NCI-H2196 treated with DMSO at 0.1 percent for 48 hours (cell line): ENCODE data around the gene BDP1.
A peak's percentile ranks its signal among the peaks of the same experiment; 100 is the strongest.
"Not testable (repeated sequence)": the region's sequence is repeated elsewhere in the genome, so short reads cannot be mapped to it uniquely, and the experiment has no call there.

Experiments
- DNase-seq: peaks from one replicate; lab custom pipeline; 2025; ENCODE audit not compliant: unreplicated experiment; lab: John Stamatoyannopoulos, UW

The BDP1 gene, protein sequence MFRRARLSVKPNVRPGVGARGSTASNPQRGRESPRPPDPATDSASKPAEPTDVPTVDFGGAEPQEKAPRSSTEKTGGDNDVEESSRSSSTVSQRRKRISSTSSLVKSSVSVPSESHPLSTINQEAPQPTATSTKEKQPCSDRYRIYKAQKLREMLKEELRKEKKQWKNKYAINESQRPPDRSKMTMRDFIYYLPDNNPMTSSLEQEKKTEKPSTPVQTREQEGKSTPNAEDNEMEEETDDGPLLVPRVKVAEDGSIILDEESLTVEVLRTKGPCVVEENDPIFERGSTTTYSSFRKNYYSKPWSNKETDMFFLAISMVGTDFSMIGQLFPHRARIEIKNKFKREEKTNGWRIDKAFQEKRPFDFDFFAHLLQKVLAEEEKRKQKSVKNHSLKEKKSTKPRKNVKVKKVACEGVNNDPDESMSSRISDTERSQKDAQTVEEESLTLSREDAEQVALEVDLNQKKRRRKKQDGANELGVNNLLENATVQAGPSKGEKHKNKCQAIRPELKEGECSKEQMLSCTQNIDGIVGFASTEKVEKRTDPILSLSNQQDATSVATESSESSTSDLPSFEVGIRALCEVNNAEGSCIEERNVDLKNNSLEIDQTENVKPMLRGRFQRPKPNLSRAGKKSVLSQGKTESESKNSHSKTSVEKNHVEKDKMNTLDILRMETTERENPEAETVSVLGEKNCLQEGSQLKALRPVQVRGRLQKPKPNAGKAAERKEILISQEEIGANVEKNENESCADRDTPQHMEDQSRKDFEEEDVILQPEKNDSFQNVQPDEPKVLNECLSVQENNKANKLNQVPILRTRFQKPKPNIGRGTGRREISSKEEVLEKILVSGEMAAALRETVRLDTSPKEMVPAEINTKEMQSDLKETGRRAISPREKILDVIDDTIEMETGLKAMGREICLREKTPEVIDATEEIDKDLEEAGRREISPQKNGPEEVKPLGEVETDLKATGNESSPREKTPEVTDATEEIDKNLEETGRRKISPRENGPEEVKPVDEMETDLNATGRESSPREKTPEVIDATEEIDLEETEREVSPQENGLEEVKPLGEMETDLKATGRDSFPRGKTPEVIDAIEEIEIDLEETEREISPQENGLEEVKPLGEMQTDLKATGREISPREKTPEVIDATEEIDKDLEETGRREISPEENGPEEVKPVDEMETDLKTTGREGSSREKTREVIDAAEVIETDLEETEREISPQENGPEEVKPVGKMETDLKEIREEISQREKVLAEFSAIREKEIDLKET (N-terminal part only)

DNA sequence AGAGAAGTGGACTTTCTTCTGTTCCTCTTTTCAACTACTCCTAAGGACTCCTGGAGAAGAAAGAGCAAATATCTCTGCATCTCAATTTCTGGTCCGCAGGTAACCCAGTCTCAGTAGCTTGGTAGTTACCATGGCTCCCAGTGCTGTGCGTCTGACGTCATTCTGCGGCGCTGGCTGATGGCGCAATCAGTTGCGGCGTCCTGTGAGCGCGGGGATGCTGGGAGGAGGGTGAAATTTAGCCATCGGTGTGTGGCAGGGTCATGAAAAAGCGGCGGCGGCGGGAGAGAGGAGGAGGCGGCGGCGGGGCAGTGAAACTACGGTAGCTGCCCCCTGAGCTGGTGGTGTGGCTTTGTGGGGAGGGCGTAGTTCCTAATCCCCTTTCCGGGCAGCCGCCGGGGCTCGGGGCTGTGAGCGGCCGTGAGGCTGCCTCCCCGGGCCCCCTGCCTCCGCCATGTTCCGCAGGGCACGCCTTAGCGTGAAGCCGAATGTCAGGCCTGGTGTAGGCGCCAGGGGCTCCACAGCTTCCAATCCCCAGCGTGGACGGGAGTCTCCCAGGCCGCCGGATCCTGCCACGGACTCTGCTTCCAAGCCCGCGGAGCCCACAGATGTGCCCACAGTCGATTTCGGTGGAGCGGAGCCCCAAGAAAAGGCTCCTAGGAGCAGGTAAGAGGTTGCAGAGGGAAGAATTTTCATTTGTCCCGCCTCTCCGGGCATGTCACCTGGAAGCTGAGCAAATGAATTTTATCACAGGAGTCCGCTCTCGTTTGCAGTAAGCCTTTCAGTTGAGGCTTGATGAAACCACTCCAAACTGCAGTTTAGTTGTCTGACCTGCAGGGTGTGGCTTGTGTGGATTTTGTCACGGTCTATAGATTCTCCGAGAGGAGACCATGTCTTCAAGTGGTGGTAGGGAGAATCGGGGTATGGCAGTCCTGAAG is at the start of gene BDP1:
Gene BDP1, plus strand, starts transcription at position 225 of the 935 bp plus-strand sequence. Its CDS starts 227 bp downstream, at position 452.
- DNase-seq = peak; percentile 57

DNA sequence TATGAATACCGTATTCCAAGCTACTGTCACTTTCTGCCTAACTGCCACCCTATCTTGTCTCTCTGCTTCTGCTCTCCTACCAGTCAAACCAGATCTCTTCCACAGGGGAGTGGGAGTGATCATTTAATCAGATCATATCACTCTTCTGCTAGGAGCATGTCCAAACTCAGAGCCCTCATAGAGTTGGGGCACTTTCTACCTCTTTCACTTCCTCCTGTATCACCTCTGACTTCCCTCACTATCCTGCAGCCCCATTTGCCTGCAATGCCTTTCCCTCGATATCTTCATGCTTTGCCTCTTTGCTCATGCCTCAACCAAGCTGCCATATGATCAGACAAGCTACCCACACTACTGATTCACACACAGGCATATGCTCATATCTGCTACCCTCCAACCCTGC is 45.4 kb upstream of the BDP1 start:
- not testable (repeated sequence) for DNase-seq

DNA sequence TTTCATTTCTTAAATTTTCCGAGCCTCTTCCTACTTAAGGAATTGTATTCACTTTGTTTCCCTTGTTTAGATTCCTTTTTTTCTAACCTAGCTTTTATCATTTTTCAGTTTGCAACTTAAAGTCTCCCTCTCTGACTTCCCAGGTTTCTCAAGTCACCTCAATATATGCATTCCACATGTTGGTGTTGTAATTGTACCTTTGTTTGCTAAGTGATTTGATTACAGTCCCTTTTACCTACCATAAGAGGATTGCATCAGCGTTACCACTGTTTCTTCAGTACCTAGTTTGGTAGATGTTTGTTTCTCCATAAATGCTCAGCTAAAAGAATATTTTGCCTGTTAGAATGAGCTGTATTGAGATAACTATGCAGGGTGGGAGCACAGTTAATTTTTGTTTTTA is 39.8 kb upstream of the BDP1 start:
- not testable (repeated sequence) for DNase-seq

DNA sequence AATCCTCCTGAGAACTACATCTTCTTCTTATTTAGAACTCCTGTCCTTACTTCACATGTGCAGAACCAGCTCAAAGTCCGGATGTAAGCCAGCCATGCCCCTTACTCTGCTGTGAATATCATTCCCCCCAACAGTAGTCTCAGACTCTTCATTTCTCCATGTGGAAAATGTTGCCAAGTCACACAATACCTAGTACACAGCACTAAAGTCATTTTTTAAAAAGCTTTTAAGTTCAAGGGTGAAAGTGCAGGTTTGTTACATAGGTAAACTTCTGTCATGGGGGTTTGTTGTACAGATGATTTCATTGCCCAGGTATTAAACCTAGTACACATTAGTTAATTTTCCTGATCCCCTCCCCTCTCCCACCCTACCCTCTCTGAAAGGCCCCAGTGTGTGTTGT is 37.4 kb upstream of the BDP1 start:
- DNase-seq = not testable (repeated sequence)

DNA sequence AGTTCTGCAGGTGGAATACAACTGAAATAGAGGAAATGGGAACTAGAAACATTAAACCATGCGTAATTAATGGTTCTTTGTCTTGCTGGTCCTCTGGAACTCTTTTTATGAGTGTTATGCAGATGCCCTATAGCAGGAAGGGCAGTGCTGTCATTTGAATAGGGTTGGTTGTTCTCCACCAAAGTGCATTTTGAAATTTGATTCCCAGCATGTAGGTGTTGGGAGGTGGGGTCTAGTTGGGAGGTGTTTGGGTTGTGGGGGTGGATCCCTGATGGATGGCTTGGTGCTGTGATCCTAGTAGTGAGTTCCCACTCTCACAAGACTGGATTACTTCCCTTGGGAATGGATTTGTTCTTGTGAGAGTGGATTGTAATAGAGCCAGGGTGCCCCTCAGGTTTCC is 34.2 kb upstream of the BDP1 start:
- not testable (repeated sequence) for DNase-seq

DNA sequence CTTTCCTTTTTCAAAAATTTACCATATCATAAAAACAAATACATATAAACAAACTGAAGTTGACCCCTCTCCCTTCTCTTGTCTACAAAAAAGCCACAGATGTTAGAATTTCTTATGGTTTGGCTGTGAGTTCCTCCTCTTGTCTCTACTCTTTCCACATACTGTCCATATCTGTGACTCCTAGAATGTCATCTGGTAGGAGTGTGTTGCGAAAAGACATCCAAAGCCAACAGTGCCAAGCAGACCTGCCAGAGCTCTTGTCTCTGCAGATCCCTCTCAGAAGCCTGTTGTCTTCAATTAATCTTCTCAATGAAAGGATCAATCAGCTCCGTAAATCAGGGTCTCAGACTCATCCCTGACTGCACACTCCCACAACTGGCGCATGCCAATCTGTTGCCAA is 31.6 kb upstream of the BDP1 start:
- DNase-seq = not testable (repeated sequence)

DNA sequence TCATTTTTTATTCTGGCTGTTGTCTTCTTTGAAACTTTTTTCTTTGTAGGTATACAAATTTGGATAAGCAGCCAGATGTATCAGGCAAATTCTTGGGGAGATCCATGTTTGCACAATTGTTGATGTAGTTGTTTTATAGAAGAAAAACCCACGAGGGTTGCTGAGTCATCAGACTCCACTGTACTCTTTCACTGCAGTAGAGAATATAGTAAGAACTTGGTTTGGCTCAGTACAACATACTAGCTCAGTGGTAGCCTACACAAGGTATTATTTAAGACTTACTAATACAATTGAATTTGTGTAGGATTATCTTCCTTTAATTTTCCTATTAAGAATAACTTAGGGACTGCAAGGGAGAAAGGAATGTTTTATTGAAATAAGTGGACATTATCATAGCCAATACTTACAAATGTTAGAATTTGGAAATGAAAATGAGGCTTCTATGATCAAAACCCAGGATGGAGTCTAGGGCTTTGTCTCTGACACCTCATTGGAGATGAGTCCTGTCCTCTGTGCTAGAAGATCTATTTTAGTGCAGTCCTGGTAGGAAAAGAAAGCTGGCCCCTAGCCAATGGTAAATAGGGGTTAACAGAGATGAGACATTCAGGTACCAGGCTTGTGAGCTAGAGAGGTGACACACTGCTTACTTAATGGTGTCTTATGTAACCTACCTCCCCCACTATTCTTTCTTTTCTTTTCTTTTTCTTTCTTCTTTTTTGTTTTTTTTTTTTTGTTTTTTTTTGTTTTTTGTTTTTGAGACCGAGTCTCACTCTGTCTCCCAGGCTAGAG is 28.6 kb upstream of the BDP1 start:
- DNase-seq = not testable (repeated sequence)

DNA sequence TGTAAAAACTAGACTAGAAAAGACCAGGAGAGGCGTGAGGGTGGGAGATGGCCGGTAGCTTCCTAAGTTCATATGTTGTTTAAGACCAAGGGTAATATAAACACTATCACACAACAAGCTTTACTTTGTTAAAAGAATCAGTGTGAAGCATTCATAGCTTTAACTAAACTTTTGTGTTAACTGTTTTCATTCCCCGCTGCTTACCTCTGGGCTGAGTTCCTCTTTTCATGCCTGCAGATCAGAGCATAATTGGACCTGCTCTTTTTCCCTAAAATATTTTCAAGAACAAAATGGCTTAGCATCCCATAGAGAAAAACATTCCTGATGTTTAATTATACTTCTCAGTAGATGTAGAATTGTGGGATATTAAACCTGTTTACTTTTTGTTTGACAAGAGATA is 23.0 kb upstream of the BDP1 start:
- not testable (repeated sequence) for DNase-seq

DNA sequence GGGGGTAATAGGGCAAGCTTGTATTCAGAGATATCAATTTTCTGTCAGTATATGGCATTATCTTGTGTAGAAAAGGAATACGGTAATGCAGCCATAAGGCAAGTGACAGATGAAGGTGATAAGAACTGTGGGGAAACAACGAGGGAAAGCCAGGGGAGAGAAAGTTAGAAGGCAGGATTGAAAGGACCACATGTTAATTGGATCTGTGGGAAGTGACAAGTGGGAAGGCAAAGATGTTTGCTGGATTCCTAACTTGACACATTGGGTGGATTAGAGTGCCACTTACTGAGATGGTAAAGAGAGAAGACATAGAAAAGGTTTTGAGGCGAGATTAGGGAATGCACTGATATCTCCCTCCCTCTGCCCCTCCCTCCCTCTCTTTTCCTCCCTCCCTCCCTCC is 20.6 kb upstream of the BDP1 start:
- DNase-seq = not testable (repeated sequence)

DNA sequence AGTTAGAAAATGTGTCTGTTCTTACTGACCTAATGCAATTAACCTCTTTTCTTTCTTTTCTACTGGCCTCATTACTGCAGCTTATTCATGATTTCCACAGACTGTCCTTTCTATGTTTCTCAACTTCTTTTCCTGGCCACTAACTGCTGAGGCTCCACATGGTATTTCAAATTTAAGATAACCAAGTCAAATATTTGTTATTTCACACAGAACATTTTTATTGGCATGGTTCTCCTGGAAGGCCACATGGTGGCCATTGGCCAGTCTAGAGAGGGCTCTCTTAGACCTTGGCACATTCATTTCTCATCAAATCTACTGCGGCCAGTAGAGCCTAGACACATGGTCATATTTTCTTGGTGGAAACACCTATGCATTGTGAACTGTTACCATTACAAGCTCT is 13.9 kb upstream of the BDP1 start:
- not testable (repeated sequence) for DNase-seq

DNA sequence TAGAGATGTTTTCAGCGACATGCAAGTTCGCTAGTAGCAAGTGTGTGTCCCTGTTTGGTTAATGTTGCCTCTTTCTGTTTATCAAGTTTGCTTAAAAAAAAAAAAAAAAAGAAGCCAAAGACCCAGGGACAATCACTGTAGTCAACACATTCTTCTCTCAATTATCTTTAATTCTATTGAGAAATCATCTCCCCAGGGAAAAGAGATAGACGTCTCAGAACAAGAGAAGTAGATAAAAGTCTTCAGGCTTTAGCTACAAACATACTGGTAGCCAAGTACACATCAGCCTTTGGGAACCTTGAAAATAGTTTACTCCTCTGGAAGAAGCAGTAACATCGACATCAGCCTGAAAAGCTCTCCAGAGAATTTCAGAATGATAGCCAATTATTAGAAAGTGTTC is 11.6 kb upstream of the BDP1 start:
- not testable (repeated sequence) for DNase-seq

DNA sequence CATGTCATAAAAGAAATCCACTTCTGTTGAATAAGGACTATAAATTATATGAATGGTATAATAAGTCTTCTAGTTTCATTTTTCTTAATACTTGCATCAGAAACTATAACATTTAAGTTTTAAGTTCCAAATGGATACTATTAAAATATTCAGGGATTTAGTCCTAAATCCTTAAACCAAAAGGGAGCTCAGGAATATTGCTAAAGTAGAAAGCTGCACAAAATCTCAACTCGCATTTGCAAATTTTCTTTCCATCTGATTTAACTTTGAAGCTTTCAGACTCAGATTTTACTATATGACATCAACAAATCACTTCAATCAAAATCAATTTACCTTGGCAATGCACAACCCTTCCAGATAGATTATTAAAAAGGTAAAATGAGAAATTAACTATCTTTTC is 10.4 kb upstream of the BDP1 start:
- not testable (repeated sequence) for DNase-seq

DNA sequence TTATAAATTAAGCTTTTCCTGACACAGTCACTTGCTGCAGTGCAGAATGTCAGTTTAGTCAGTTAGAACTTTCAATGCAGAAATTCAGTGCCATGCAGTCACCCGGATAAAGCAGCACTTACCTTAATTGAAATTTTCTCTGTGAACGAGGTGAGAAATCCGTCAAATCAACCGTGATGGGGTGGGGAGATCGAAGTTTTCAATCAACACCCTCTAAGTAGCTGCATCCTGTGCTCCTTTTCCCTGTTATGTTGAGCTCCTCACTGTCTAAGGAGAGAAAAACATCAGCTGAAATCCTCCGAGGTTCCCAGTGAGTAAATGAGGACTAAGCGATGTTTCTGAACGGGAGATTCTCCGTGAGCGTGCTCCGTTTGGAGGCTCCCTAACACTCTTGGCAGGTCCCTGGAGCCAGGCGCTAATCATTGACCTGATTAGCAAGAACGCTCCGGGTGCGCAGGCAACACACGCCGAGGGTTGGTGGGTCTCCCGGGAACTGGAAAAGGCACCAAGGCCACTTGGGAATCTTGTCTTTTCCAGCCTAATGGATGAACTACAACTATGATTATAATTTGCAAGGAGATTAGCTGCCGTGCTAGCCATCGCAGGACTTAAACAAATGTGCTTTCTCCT is 9.8 kb upstream of the BDP1 start:
- not testable (repeated sequence) for DNase-seq

DNA sequence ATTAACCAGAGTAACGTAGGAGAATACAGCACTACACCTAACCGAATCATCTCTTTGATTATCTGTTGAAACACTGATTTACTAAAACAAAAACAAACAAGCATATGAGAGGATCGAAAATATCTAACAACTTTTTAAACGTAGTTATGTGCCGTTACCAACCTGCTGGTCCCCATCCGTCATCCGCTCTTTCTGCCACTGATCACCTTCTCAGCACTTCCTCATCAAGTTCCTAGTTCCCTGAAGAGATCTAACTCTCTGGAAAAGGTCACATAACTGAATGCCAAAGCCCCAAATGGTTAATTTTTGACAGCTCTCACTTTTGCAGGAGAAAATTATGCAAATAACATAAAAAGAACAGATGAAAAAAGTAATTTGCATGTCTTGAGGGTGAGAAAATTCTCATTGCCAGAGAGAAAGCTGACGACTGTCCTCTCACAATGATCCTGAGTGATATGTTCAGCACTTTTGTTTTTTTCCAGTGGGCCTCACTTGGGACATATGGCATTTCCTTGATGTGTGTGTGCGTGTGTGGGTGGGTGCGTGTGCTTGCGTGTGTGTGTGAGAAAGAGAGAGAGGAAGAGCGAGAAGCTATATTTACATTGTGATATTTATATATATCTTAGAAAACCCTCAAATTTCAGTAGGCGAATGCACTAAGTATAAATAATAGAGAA is 8.8 kb upstream of the BDP1 start:
- DNase-seq = not testable (repeated sequence)

DNA sequence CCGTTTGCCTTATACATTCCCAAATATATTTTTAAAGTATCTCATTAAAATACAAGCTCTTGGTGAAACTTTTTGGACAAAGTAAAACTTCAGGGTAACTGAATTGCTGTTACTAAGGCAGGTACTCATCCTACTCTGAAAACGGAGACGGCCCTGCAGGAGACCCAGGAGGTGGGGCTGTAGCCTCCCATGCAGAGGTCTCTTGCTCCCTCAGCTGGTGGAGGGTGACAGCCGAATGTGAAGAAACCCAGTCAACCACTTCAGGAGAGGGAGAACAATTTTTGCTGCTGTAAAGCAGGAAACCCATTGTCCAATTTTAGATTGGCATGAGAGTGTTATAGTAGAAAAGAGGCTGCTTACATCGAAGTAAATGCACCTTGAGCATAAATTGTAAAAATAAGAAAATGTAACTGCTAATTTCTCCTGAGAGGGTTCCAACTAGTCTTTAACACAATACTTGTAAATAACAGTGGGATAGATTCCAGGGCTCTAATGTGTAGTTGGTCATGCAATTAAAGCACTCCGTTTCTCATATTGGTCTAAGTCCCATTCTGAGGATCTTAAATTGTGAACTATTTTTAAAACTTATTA is 8.1 kb upstream of the BDP1 start:
- not testable (repeated sequence) for DNase-seq

DNA sequence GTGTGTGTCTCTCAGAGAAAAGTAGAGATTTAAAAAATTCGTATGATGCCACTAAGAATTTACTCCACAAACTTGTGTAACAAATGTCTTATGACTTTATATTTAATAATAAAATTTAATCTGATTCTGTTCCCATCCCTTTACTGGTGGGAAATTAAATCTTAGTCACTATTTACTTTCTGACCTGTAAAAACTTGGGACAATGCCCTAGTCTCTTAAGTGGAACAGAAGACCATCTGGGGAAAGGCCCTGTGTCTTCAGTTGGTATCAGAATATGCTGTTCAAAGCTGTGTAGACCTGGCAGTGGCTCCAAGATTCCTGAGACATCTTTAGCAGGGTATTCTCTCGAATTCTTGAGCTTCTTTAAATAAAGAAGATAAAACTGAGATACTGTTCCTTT is 2.6 kb upstream of the BDP1 start:
- no peak for DNase-seq

DNA sequence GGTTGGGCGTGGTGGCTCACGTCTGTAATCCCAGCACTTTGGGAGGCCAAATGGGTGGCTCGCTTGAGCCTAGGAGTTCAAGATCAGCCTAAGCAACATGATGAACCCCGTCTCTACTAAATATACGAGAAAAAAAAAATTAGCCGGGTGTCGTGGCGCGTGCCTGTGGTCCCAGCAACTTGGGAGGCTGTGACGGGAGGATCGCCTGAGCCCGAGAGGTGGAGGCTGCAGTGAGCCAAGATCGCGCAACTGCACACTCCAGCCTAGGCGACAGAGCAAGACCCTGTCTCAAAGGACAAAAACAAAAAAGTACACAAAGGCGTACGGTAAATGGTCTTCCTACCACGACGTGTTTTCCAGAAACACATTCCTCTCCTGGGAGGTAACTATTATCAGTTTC is 538 bp upstream of the BDP1 start:
- no peak for DNase-seq

DNA sequence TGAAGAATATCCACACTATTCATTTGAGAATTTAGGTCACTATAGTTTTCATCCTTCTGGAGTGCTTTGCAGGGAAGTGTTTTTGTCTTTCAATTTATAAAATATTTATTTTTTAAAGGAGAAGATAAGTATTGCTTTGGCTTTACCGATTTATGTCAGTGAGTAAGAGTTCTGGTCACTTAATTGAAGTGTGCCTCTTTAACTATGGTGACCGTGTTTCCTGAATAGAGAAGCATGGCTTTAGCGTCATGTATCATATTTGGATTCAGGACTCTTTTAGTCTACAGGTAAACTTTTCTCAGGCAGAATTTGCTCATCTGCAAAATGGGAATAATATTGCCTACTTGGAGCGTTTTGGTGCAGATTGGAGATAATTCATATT is 902 bp downstream of the BDP1 start:
- no peak for DNase-seq
